ENCODE data around the gene VMA21. TPM values are rescaled to one million over a fixed set of nuclear protein-coding genes. Genes with fewer than 3 reads are reported as not detected.

Gene VMA21
- 29.1 and 45.1 TPM in 2 replicates for total RNA-seq

GRCh38 chrX:151396825-151397740, at the start of gene VMA21:
Gene VMA21 (plus strand): TSS chrX:151397206. CDS start chrX:151397309, 103 bp downstream.

Other genes with a start within 250 kb of the VMA21 start
- not detected in 2 replicates for gene GPR50, start 220.6 kb upstream of the VMA21 start, total RNA-seq
- not detected in 2 replicates for gene PASD1, start 166.5 kb downstream of the VMA21 start, total RNA-seq